Neural progenitor cell (in vitro differentiated cells): ENCODE results near the gene CD300LD.
"Not testable (repeated sequence)": the region's sequence is repeated elsewhere in the genome, so short reads cannot be mapped to it uniquely, and the experiment has no call there.

Experiments used
- EZH2 ChIP-seq: fragments of 200-600 bp; sonication (generic); IDR thresholded peaks from 2 replicates; pipeline ENCODE4 v1.6.1; 2017; ENCODE audit warnings: antibody characterized with exemption, mild to moderate bottlenecking, moderate library complexity
- EZH2phosphoT487 ChIP-seq: fragments of 200-600 bp; sonication (generic); IDR thresholded peaks from 2 replicates; pipeline ENCODE4 v1.6.1; 2017; ENCODE audit warnings: antibody characterized with exemption

GRCh38 chr17:74630251-74630650 is 38.2 kb upstream of the CD300LD start:
- TF ChIP-seq EZH2phosphoT487, EZH2: not testable (repeated sequence)
